Suprapubic skin (tissue), 4 donors: Measurements from ENCODE around the gene NGFR. TPM values are rescaled to one million over a fixed set of nuclear protein-coding genes. Genes with fewer than 3 reads are reported as not detected.

Experiments used
- DNase-seq, 2 donors: peaks; one replicate each; pipeline ENCODE4 v3.0.0-alpha.2; 2019; ENCODE audit warnings: low spot score in 2 of 2
- H3K27ac ChIP-seq: fragments of 200-600 bp; sonication (generic); one replicate; pipeline ENCODE4 v1.5.1; 2019
- H3K27me3 ChIP-seq: fragments of 200-600 bp; sonication (generic); one replicate; pipeline ENCODE4 v1.5.1; 2019
- H3K36me3 ChIP-seq: fragments of 200-600 bp; sonication (generic); one replicate; pipeline ENCODE4 v1.5.1; 2019
- H3K4me1 ChIP-seq: fragments of 200-600 bp; sonication (generic); one replicate; pipeline ENCODE4 v1.5.1; 2019
- H3K4me3 ChIP-seq: fragments of 200-600 bp; sonication (generic); one replicate; pipeline ENCODE4 v1.5.1; 2019; ENCODE audit warnings: mild to moderate bottlenecking
- H3K9me3 ChIP-seq: fragments of 200-600 bp; sonication (generic); one replicate; pipeline ENCODE4 v1.5.1; 2019
- EP300 ChIP-seq: sonication (generic); formaldehyde crosslinking; IDR thresholded peaks from one replicate; pipeline ENCODE4 v1.6.1; 2017; ENCODE audit warnings: antibody characterized with exemption
- POLR2A ChIP-seq, 2 donors: fragments of 450-650 bp; IDR thresholded peaks; one replicate each; pipeline ENCODE4 v1.6.1; 2017; ENCODE audit warnings: antibody characterized with exemption in 2 of 2, mild to moderate bottlenecking in 2 of 2, moderate library complexity in 2 of 2
- POLR2AphosphoS5 ChIP-seq, 3 donors: sonication (generic); formaldehyde crosslinking; IDR thresholded peaks; one replicate each; pipeline ENCODE4 v1.6.1; 2017; ENCODE audit warnings: antibody characterized with exemption in 3 of 3
- WGBS: methylation state at CpG from one replicate; pipeline ENCODE4 v1.1.5; 2018; 5-methylcytosine and 5-hydroxymethylcytosine counted together
- total RNA-seq, 4 donors: library from RNA; depleted of rRNA; stranded (reverse); fragments of >200 nt; gene quantifications; one replicate each; pipeline ENCODE4 v1.1.0, GENCODE V29; 2016
- TF ChIP-seq, protein P1 (sequence below), 2 donors: fragments of 200-600 bp in 1 of 2; fragments of 450-650 bp in 1 of 2; sonication (generic) in 1 of 2; IDR thresholded peaks; one replicate each; pipeline ENCODE4 v1.5.1; 2016 to 2019; ENCODE audit warnings: antibody characterized with exemption in 2 of 2, mild to moderate bottlenecking in 1 of 2, moderate library complexity in 1 of 2

NGFR gene
- total RNA-seq, 4 donors from 2014 or later, result 18.1 to 26.8 (median 22.0) TPM

- 70% methylated on average over 5 of the region's 5 CpGs for WGBS
- H3K36me3 ChIP-seq, result no peaks in the 10 kb centered on the region
- H3K4me1 ChIP-seq, result peaks cover 7% of the 10 kb centered on the region
- no peaks in the 10 kb centered on the region for H3K9me3 ChIP-seq
- peaks cover 17% of the 10 kb centered on the region for H3K27me3 ChIP-seq
- TF ChIP-seq POLR2A (IDR thresholded peaks at IDR 0.05), result no peak
- TF ChIP-seq POLR2AphosphoS5 (IDR thresholded peaks at IDR 0.05), result no peak
- TF ChIP-seq, protein P1, sequence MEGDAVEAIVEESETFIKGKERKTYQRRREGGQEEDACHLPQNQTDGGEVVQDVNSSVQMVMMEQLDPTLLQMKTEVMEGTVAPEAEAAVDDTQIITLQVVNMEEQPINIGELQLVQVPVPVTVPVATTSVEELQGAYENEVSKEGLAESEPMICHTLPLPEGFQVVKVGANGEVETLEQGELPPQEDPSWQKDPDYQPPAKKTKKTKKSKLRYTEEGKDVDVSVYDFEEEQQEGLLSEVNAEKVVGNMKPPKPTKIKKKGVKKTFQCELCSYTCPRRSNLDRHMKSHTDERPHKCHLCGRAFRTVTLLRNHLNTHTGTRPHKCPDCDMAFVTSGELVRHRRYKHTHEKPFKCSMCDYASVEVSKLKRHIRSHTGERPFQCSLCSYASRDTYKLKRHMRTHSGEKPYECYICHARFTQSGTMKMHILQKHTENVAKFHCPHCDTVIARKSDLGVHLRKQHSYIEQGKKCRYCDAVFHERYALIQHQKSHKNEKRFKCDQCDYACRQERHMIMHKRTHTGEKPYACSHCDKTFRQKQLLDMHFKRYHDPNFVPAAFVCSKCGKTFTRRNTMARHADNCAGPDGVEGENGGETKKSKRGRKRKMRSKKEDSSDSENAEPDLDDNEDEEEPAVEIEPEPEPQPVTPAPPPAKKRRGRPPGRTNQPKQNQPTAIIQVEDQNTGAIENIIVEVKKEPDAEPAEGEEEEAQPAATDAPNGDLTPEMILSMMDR (IDR thresholded peaks at IDR 0.05), result no peak
- no peak for TF ChIP-seq EP300
- DNase-seq, result no peak
- no peak overlapping the region for H3K27ac ChIP-seq
- no peak overlapping the region for H3K4me3 ChIP-seq
Observed at GRCh38 chr17:49452201-49452600, 42.9 kb upstream of the NGFR start.

GRCh38 chr17:49452661-49453060, 42.4 kb upstream of the NGFR start:
- no peak overlapping the region for H3K4me3 ChIP-seq

DNA sequence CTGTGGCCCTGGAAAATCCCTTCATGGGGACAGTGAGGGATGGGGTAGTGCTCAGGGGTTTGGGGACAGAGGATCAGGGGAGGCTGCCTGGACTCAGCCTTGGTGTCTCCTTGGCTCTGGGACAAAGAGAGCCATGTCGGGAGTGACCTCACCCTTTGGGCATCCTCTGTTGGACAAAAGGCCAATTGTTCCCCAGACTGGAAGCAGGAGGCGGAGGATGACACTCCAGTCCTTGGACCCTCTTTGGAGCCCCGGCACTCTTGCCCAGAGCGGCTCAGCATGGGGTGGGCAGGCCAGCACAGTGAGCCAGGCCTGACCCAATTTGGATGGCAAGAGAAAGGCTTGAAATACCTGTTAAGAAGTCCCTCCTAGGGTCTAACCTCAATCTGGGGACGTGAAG, 41.0 kb upstream of the NGFR start:
- Histone ChIP-seq H3K4me3 (no peak overlapping the region), H3K9me3 (no peaks in the 10 kb centered on the region), H3K36me3 (no peaks in the 10 kb centered on the region), H3K27ac (no peak overlapping the region), H3K27me3 (peaks cover 26% of the 10 kb centered on the region), H3K4me1 (peaks cover 7% of the 10 kb centered on the region)
- TF ChIP-seq, protein P1 (IDR thresholded peaks at IDR 0.05), result no peak
- no peak for TF ChIP-seq POLR2AphosphoS5 (IDR thresholded peaks at IDR 0.05)
- no peak for TF ChIP-seq POLR2A (IDR thresholded peaks at IDR 0.05)
- TF ChIP-seq EP300, result no peak
- 72% methylated on average over 5 of the region's 5 CpGs for WGBS
- DNase-seq, result no peak

More at GRCh38 chr17:49452661-49453060, 42.4 kb upstream of the NGFR start:
- TF ChIP-seq POLR2AphosphoS5 (IDR thresholded peaks at IDR 0.05) (no peak), POLR2A (IDR thresholded peaks at IDR 0.05) (no peak), EP300 (no peak)
- TF ChIP-seq, protein P1 (IDR thresholded peaks at IDR 0.05), result no peak
- Histone ChIP-seq H3K36me3 (no peaks in the 10 kb centered on the region), H3K4me1 (peaks cover 7% of the 10 kb centered on the region), H3K9me3 (no peaks in the 10 kb centered on the region), H3K27ac (no peak overlapping the region), H3K27me3 (peaks cover 19% of the 10 kb centered on the region)
- no peak for DNase-seq
- WGBS, result 87% methylated on average over 5 of the region's 5 CpGs

GRCh38 chr17:49455272-49455861, 39.7 kb upstream of the NGFR start:
- no peak overlapping the region for H3K27ac ChIP-seq
- no peaks in the 10 kb centered on the region for H3K9me3 ChIP-seq
- peaks cover 6% of the 10 kb centered on the region for H3K4me1 ChIP-seq
- H3K4me3 ChIP-seq, result no peak overlapping the region
- 68% methylated on average over 9 of the region's 9 CpGs for WGBS
- no peaks in the 10 kb centered on the region for H3K36me3 ChIP-seq
- no peak for DNase-seq
- H3K27me3 ChIP-seq, result peaks cover 34% of the 10 kb centered on the region
- TF ChIP-seq POLR2AphosphoS5 (IDR thresholded peaks at IDR 0.05), result no peak

GRCh38 chr17:49456183-49456965, 38.7 kb upstream of the NGFR start:
- Histone ChIP-seq H3K36me3 (no peaks in the 10 kb centered on the region), H3K27ac (no peak overlapping the region), H3K4me1 (peaks cover 6% of the 10 kb centered on the region), H3K9me3 (no peaks in the 10 kb centered on the region), H3K27me3 (peaks cover 43% of the 10 kb centered on the region), H3K4me3 (no peak overlapping the region)
- no peak for TF ChIP-seq POLR2A (IDR thresholded peaks at IDR 0.05)
- no peak for TF ChIP-seq POLR2AphosphoS5 (IDR thresholded peaks at IDR 0.05)
- TF ChIP-seq, protein P1 (IDR thresholded peaks at IDR 0.05), result no peak
- TF ChIP-seq EP300, result no peak
- 16% methylated on average over 5 of the region's 5 CpGs for whole genome bisulfite sequencing
- no peak for DNase-seq
